Thyroid gland (tissue), 4 donors: ENCODE results near the gene COA7.
"Not testable (repeated sequence)": the region's sequence is repeated elsewhere in the genome, so short reads cannot be mapped to it uniquely, and the experiment has no call there.

Experiments used
- POLR2A ChIP-seq, 2 donors: fragments of 450-650 bp; IDR thresholded peaks; one replicate each; pipeline ENCODE4 v1.6.1; 2017; ENCODE audit warnings: antibody characterized with exemption in 2 of 2, mild to moderate bottlenecking in 2 of 2, moderate library complexity in 1 of 2
- TF ChIP-seq, protein P1 (sequence below), 6 experiments: fragments of 200-600 bp in 3 of 6; fragments of 450-650 bp in 3 of 6; sonication (generic) in 3 of 6; IDR thresholded peaks; one replicate each; pipeline ENCODE4 v1.5.1; 2016 to 2019; ENCODE audit warnings: antibody characterized with exemption in 6 of 6, mild to moderate bottlenecking in 2 of 6, inconsistent platforms in 1 of 6, moderate library complexity in 1 of 6

DNA sequence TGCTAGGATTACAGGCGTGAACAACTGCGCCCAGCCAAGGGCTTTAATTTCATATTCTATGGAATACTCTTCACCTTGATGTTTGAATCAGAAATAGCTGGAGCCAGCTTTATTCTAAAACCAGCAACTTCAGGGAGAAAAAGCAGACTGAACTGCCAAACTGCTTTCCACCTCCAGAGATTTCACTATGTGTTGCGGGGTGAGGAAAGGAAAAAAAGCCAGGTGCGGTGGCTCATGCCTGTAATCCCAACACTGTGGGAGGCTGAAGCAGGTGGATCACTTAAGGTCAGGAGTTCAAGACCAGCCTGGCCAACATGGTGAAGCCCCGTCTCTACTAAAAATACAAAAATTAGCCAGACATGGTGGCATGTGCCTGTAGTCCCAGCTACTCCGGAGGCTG, 17.1 kb upstream of the COA7 start:
- TF ChIP-seq, protein P1, sequence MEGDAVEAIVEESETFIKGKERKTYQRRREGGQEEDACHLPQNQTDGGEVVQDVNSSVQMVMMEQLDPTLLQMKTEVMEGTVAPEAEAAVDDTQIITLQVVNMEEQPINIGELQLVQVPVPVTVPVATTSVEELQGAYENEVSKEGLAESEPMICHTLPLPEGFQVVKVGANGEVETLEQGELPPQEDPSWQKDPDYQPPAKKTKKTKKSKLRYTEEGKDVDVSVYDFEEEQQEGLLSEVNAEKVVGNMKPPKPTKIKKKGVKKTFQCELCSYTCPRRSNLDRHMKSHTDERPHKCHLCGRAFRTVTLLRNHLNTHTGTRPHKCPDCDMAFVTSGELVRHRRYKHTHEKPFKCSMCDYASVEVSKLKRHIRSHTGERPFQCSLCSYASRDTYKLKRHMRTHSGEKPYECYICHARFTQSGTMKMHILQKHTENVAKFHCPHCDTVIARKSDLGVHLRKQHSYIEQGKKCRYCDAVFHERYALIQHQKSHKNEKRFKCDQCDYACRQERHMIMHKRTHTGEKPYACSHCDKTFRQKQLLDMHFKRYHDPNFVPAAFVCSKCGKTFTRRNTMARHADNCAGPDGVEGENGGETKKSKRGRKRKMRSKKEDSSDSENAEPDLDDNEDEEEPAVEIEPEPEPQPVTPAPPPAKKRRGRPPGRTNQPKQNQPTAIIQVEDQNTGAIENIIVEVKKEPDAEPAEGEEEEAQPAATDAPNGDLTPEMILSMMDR (IDR thresholded peaks at IDR 0.05), result not testable (repeated sequence)
- TF ChIP-seq POLR2A (IDR thresholded peaks at IDR 0.05), result not testable (repeated sequence)
